Ishikawa (cell line): ENCODE data around the gene ARID1B.

ENCODE experiments used
- CREB1 ChIP-seq: IDR thresholded peaks from 2 replicates; pipeline ENCODE4 v1.6.1; 2012; ENCODE audit warnings: low read depth
- EGR1 ChIP-seq: IDR thresholded peaks from 2 replicates; pipeline ENCODE4 v1.6.1; 2012
- EP300 ChIP-seq: IDR thresholded peaks from 2 replicates; pipeline ENCODE4 v1.6.1; 2012; ENCODE audit warnings: borderline replicate concordance
- MAX ChIP-seq: IDR thresholded peaks from 2 replicates; pipeline ENCODE4 v1.6.1; 2012
- TF ChIP-seq, protein P1 (sequence below): IDR thresholded peaks from 2 replicates; pipeline ENCODE4 v1.6.1; 2012; ENCODE audit warnings: low read depth, mild to moderate bottlenecking

- no peak for TF ChIP-seq MAX
- no peak for TF ChIP-seq EGR1
- TF ChIP-seq, protein P1, sequence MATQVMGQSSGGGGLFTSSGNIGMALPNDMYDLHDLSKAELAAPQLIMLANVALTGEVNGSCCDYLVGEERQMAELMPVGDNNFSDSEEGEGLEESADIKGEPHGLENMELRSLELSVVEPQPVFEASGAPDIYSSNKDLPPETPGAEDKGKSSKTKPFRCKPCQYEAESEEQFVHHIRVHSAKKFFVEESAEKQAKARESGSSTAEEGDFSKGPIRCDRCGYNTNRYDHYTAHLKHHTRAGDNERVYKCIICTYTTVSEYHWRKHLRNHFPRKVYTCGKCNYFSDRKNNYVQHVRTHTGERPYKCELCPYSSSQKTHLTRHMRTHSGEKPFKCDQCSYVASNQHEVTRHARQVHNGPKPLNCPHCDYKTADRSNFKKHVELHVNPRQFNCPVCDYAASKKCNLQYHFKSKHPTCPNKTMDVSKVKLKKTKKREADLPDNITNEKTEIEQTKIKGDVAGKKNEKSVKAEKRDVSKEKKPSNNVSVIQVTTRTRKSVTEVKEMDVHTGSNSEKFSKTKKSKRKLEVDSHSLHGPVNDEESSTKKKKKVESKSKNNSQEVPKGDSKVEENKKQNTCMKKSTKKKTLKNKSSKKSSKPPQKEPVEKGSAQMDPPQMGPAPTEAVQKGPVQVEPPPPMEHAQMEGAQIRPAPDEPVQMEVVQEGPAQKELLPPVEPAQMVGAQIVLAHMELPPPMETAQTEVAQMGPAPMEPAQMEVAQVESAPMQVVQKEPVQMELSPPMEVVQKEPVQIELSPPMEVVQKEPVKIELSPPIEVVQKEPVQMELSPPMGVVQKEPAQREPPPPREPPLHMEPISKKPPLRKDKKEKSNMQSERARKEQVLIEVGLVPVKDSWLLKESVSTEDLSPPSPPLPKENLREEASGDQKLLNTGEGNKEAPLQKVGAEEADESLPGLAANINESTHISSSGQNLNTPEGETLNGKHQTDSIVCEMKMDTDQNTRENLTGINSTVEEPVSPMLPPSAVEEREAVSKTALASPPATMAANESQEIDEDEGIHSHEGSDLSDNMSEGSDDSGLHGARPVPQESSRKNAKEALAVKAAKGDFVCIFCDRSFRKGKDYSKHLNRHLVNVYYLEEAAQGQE, result no peak
- no peak for TF ChIP-seq CREB1
- no peak for TF ChIP-seq EP300
These were observed 190.7 kb downstream of the ARID1B start for GRCh38 chr6:156967852-156968251.
